Breast epithelium (tissue), 3 donors: ENCODE measurements around the gene OR14J1.

Experiments
- CTCF ChIP-seq, 3 donors: fragments of 450-650 bp; IDR thresholded peaks; one replicate each; pipeline ENCODE4 v1.5.1; 2016 to 2017; ENCODE audit warnings: antibody characterized with exemption in 3 of 3, mild to moderate bottlenecking in 3 of 3, moderate library complexity in 3 of 3
- POLR2A ChIP-seq: fragments of 450-650 bp; IDR thresholded peaks from one replicate; pipeline ENCODE4 v1.6.1; 2016; ENCODE audit warnings: antibody characterized with exemption, mild to moderate bottlenecking, moderate library complexity

GRCh38 chr6:29294499-29294914 lies 7.0 kb upstream of the OR14J1 start:
- TF ChIP-seq CTCF (IDR thresholded peaks at IDR 0.05): no peak
- no peak for TF ChIP-seq POLR2A
